Trophoblast cell (in vitro differentiated cells and primary cell): Measurements from ENCODE around the gene C1orf35.

Source experiments
- DNase-seq, 2 donors: peaks; one replicate each; pipeline ENCODE4 v3.0.0-alpha.2; 2016
- H2AFZ ChIP-seq: 2 replicates; pipeline ENCODE4 v1.6.1; 2013; ENCODE audit warnings: low read length, moderate library complexity, mild to moderate bottlenecking; ENCODE audit not compliant: insufficient read depth, poor library complexity
- H2AK5ac ChIP-seq: 2 replicates; pipeline ENCODE4 v1.6.1; 2013; ENCODE audit warnings: mild to moderate bottlenecking, low read length
- H2BK120ac ChIP-seq: 2 replicates; pipeline ENCODE4 v1.6.1; 2013; ENCODE audit warnings: low read length, mild to moderate bottlenecking, moderate library complexity; ENCODE audit not compliant: insufficient read depth, poor library complexity
- H2BK12ac ChIP-seq: 2 replicates; pipeline ENCODE4 v1.6.1; 2013; ENCODE audit warnings: mild to moderate bottlenecking, low read length, moderate library complexity
- H2BK5ac ChIP-seq: 2 replicates; pipeline ENCODE4 v1.6.1; 2013; ENCODE audit warnings: low read length, low read depth, moderate library complexity, mild to moderate bottlenecking; ENCODE audit not compliant: poor library complexity
- H3K14ac ChIP-seq: 2 replicates; pipeline ENCODE4 v1.6.1; 2013; ENCODE audit warnings: mild to moderate bottlenecking, low read length
- H3K18ac ChIP-seq: 2 replicates; pipeline ENCODE4 v1.6.1; 2013; ENCODE audit warnings: mild to moderate bottlenecking, low read length
- H3K23ac ChIP-seq: 2 replicates; pipeline ENCODE4 v1.6.1; 2013; ENCODE audit warnings: low read length
- H3K27ac ChIP-seq: 2 replicates; pipeline ENCODE4 v1.5.1; 2013; ENCODE audit warnings: low read depth, mild to moderate bottlenecking, inconsistent platforms, low read length, moderate library complexity
- H3K27me3 ChIP-seq: 2 replicates; pipeline ENCODE4 v1.6.1; 2013; ENCODE audit warnings: inconsistent platforms, mild to moderate bottlenecking, low read length, moderate library complexity; ENCODE audit not compliant: insufficient read depth
- H3K36me3 ChIP-seq, 2 experiments: 1 replicate in 1 of 2; 2 replicates in 1 of 2; pipeline ENCODE4 v1.6.1; 2013; ENCODE audit warnings: low read length in 2 of 2, mild to moderate bottlenecking in 2 of 2, moderate library complexity in 1 of 2; ENCODE audit not compliant: insufficient read depth in 2 of 2, control insufficient read depth in 1 of 2
- H3K4ac ChIP-seq: 2 replicates; pipeline ENCODE4 v1.6.1; 2013; ENCODE audit warnings: low read depth, mild to moderate bottlenecking, low read length, moderate library complexity
- H3K4me1 ChIP-seq, 2 experiments: 1 replicate in 1 of 2; 2 replicates in 1 of 2; pipeline ENCODE4 v1.6.1; 2013; ENCODE audit warnings: low read length in 2 of 2, mild to moderate bottlenecking in 2 of 2, moderate library complexity in 1 of 2; ENCODE audit not compliant: insufficient read depth in 2 of 2, control insufficient read depth in 1 of 2
- H3K4me2 ChIP-seq: 2 replicates; pipeline ENCODE4 v1.6.1; 2013; ENCODE audit warnings: inconsistent platforms, mild to moderate bottlenecking, low read length, moderate library complexity
- H3K4me3 ChIP-seq: 2 replicates; pipeline ENCODE4 v1.5.1; 2013; ENCODE audit warnings: mild to moderate bottlenecking, low read depth, low read length, inconsistent platforms
- H3K79me1 ChIP-seq: one replicate; pipeline ENCODE4 v1.6.1; 2013; ENCODE audit warnings: low read length
- H3K79me2 ChIP-seq: 2 replicates; pipeline ENCODE4 v1.6.1; 2013; ENCODE audit warnings: low read length, mild to moderate bottlenecking; ENCODE audit not compliant: control insufficient read depth, insufficient read depth, poor library complexity
- H3K9ac ChIP-seq: 2 replicates; pipeline ENCODE4 v1.6.1; 2013; ENCODE audit warnings: mild to moderate bottlenecking, low read length
- H3K9me3 ChIP-seq: 2 replicates; pipeline ENCODE4 v1.6.1; 2013; ENCODE audit warnings: low read depth, mild to moderate bottlenecking, control low read depth, inconsistent platforms, low read length; ENCODE audit not compliant: insufficient read depth
- H4K12ac ChIP-seq: 2 replicates; pipeline ENCODE4 v1.6.1; 2013; ENCODE audit warnings: low read depth, mild to moderate bottlenecking, low read length, moderate library complexity
- H4K8ac ChIP-seq: 2 replicates; pipeline ENCODE4 v1.6.1; 2013; ENCODE audit warnings: low read depth, mild to moderate bottlenecking, low read length, moderate library complexity
- H4K91ac ChIP-seq: one replicate; pipeline ENCODE4 v1.6.1; 2013; ENCODE audit warnings: low read depth, mild to moderate bottlenecking, low read length, moderate library complexity
- WGBS: extraction: QIAGEN DNeasy Blood & Tissue Kit; methylation state at CpG from one replicate; pipeline ENCODE4 v1.1.7; 2013; ENCODE audit warnings: missing lambda C conversion rate; ENCODE audit not compliant: insufficient read length, insufficient coverage; ENCODE audit errors: extremely low coverage; 5-methylcytosine and 5-hydroxymethylcytosine counted together

Gene C1orf35

DNA sequence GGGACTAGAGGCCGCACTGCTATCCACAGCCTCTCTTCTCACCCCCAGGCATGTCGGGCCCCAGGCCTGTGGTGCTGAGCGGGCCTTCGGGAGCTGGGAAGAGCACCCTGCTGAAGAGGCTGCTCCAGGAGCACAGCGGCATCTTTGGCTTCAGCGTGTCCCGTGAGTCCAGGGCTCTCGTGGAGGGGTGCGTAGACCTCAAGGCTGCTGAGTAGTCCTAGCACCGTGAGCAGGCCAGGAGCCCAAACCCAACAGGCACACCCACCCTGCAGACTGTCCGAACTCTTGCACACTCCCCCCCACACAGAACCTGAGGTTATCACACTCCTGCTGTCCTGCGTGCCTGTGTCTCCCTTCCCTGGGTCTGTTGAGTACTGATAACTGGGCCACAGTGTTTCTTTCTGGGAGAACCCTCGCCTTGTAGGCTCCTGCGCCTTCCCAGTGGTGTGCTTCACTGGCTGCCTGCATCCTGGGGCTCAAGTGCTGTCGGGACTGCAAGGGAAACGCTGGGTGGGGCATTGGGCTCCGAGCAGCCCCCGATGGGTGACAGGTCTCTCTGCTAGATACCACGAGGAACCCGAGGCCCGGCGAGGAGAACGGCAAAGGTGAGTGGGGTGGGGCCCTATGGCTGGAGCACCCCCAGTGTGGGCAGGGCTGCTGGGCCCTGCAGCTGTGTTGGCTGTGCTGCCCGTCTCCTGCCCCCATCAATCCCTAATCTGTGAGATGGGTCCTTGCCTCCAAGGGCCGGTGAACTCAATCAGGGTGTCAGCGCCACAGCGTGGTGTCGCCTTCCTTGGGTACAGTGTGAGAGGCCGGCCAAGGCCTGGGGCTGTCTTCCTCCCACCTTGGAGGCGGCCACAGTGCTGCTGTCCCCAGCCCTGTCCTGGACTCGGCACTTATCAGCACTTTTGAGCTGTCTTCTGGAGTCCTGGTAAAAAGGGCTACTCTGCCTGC, 42.6 kb upstream of the C1orf35 start:
- Histone ChIP-seq H3K9ac (no peak overlapping the region), H3K79me1 (peaks cover 11% of the 10 kb centered on the region), H3K9me3 (peaks cover 4% of the 10 kb centered on the region), H2AFZ (no peak overlapping the region), H3K23ac (no peak overlapping the region), H2BK12ac (no peak overlapping the region), H2AK5ac (no peak overlapping the region), H2BK120ac (no peak overlapping the region), H4K12ac (no peak overlapping the region), H3K4me1 (peaks cover 26 to 36% of the 10 kb centered on the region in 2 experiments), H3K27ac (no peak overlapping the region), H3K4me3 (no peak overlapping the region), H4K8ac (no peak overlapping the region), H3K4me2 (no peak overlapping the region), H4K91ac (no peak overlapping the region), H2BK5ac (no peak overlapping the region), H3K14ac (no peak overlapping the region), H3K27me3 (no peaks in the 10 kb centered on the region), H3K79me2 (peaks cover 29% of the 10 kb centered on the region), H3K4ac (peak overlapping the region; percentile 37), H3K36me3 (peaks cover 47 to 56% of the 10 kb centered on the region in 2 experiments), H3K18ac (no peak overlapping the region)
- WGBS, result no CpG with 5 or more reads among the region's 31 CpGs
- no peak for DNase-seq

DNA sequence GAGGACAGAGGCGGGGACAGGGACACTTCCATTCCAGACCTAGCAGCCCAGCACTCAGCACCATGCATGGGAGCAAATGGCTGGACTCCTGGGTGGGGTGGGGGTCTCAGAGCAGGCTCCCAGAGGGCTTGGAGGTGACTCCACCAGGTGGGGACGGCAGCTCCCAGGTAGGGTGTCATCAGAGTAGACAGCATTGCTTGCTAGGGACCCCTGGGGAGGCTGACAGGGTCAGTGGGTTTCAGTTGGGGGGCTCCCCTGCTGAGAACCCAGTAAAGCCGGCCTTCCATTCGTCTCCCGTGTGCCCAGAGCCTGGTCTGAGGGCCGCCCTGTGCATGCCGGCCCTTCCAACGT, 41.8 kb upstream of the C1orf35 start:
- H3K9me3 ChIP-seq, result peaks cover 4% of the 10 kb centered on the region
- no peaks in the 10 kb centered on the region for H3K27me3 ChIP-seq
- H4K8ac ChIP-seq, result no peak overlapping the region
- H2BK5ac ChIP-seq, result no peak overlapping the region
- no peak overlapping the region for H3K4me3 ChIP-seq
- DNase-seq, result no peak
- no peak overlapping the region for H2AFZ ChIP-seq
- no peak overlapping the region for H2AK5ac ChIP-seq
- H4K12ac ChIP-seq, result no peak overlapping the region
- peaks cover 20 to 30% of the 10 kb centered on the region in 2 experiments for H3K4me1 ChIP-seq
- no peak overlapping the region for H3K9ac ChIP-seq
- H3K79me1 ChIP-seq, result peaks cover 12% of the 10 kb centered on the region
- WGBS, result no CpG with 5 or more reads among the region's 8 CpGs
- H3K4ac ChIP-seq, result peak overlapping the region; percentile 22
- H2BK120ac ChIP-seq, result no peak overlapping the region
- no peak overlapping the region for H3K18ac ChIP-seq
- H3K23ac ChIP-seq, result no peak overlapping the region
- H3K36me3 ChIP-seq, result peaks cover 47 to 56% of the 10 kb centered on the region in 2 experiments
- no peak overlapping the region for H4K91ac ChIP-seq
- no peak overlapping the region for H3K14ac ChIP-seq
- H3K79me2 ChIP-seq, result peaks cover 34% of the 10 kb centered on the region
- H3K4me2 ChIP-seq, result no peak overlapping the region
- no peak overlapping the region for H3K27ac ChIP-seq
- no peak overlapping the region for H2BK12ac ChIP-seq

DNA sequence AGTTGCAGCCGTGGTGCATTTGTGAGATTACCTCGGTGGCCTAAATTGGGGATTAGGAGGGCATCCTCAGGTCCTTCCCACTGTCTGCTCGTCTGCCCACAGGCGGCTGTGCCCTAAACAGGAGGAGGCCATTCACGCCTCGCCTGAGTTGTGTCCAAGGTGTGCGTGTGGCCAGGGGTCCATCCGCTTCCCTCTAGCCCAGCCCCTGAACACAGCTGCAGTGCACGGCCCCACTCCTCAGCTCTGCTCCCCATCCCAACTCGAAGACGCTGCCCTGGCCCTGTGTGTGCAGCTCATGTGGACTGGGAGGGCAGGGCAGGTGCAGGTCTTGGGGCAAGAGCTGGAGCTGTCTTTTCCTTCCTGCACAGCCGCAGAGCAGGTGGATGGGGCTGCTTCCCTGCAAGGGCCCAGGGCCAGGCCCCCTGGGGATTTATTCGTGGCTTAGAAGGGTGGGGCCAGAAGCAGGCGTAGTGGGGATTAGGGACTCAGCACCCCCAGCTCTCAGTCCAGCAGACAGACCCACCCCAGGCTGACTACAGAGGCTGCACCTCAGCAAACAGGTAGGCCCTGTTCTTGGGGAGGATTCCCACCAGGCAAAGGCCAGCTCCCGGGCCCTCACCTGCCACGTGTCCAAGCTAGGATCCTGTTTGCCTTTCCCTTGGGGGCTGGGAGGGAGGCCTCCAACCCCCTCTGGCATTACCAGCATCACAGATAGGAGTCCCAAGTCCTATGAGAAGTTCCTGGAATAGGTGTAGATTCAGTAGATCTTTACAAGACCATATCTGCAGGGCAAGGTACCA, 41.3 kb upstream of the C1orf35 start:
- WGBS, result no CpG with 5 or more reads among the region's 16 CpGs

DNA sequence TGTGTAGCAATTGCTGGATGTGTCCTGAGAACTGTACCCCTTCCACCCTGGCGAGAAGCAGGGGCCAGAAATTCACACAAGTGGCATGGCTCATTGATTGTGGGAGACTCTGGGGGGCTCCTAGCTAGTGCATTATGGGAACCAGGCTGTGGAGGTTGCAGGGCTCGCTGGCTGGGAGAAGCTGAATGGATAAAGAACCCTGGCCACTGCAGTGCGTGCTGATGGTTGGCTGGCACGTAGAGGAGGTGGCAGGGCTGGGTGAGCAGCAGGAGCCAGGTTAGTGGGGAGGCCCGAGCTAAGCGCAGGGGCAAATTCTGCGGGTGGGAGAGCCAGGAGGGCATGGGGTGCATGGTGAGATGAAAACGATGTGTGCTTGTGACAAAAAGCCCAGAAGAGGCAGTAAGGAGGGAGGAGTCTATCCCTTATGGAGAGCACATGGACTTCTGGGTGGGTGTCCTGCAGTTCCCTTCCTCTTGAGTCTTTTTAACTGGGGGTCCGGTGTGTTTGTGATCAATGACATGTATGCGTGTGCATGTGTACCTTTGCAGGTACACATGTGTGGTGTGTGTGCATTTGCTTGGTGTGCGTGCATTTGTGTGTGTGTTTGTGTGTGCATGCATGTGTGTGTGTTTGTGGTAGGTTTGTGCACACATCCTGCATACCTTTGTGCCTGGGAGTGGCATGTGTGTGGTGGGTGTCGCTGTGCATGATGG, 40.5 kb upstream of the C1orf35 start:
- WGBS, result no CpG with 5 or more reads among the region's 12 CpGs
- H3K4me3 ChIP-seq, result peak overlapping the region; percentile 23
- H3K4ac ChIP-seq, result peak overlapping the region; percentile 5

More for the DNA sequence above, 41.3 kb upstream of the C1orf35 start:
- Histone ChIP-seq H2BK12ac (no peak overlapping the region), H3K79me1 (peaks cover 12% of the 10 kb centered on the region), H2AFZ (no peak overlapping the region), H2BK120ac (no peak overlapping the region), H3K23ac (peak overlapping the region; percentile 21), H4K8ac (no peak overlapping the region), H2AK5ac (no peak overlapping the region), H2BK5ac (no peak overlapping the region), H3K27ac (no peak overlapping the region), H3K36me3 (peaks cover 47 to 53% of the 10 kb centered on the region in 2 experiments), H3K27me3 (no peaks in the 10 kb centered on the region), H3K4ac (peak overlapping the region; percentile 5), H4K91ac (no peak overlapping the region), H3K9me3 (peaks cover 4% of the 10 kb centered on the region), H3K4me1 (peaks cover 15 to 25% of the 10 kb centered on the region in 2 experiments), H3K18ac (no peak overlapping the region), H4K12ac (no peak overlapping the region), H3K4me2 (no peak overlapping the region), H3K4me3 (peak overlapping the region; percentile 23), H3K79me2 (peaks cover 32% of the 10 kb centered on the region), H3K14ac (no peak overlapping the region), H3K9ac (no peak overlapping the region)
- no peak for DNase-seq

More for the DNA sequence above, 40.5 kb upstream of the C1orf35 start:
- H3K9ac ChIP-seq, result no peak overlapping the region
- H4K12ac ChIP-seq, result no peak overlapping the region
- no peak overlapping the region for H2BK12ac ChIP-seq
- no peak overlapping the region for H2BK120ac ChIP-seq
- H4K91ac ChIP-seq, result no peak overlapping the region
- no peak overlapping the region for H2AFZ ChIP-seq
- no peaks in the 10 kb centered on the region for H3K27me3 ChIP-seq
- H3K36me3 ChIP-seq, result peaks cover 41 to 49% of the 10 kb centered on the region in 2 experiments
- no peak overlapping the region for H3K18ac ChIP-seq
- peaks cover 9 to 20% of the 10 kb centered on the region in 2 experiments for H3K4me1 ChIP-seq
- no peak overlapping the region for H2BK5ac ChIP-seq
- no peak overlapping the region for H3K27ac ChIP-seq
- peaks cover 32% of the 10 kb centered on the region for H3K79me2 ChIP-seq
- H3K4me2 ChIP-seq, result no peak overlapping the region
- no peak for DNase-seq
- peaks cover 4% of the 10 kb centered on the region for H3K9me3 ChIP-seq
- H3K14ac ChIP-seq, result no peak overlapping the region
- H2AK5ac ChIP-seq, result no peak overlapping the region
- peak overlapping the region; percentile 21 for H3K23ac ChIP-seq
- H4K8ac ChIP-seq, result no peak overlapping the region
- peaks cover 10% of the 10 kb centered on the region for H3K79me1 ChIP-seq
